ENCODE results near the gene AZGP1.
A peak's percentile ranks its signal among the peaks of the same experiment; 100 is the strongest.

Gene AZGP1

GRCh38 chr7:99926321-99926720 is 49.5 kb downstream of the AZGP1 start:
- H3K27ac ChIP-seq (replicated peaks), result no peak overlapping the region
- no peak overlapping the region for H3K4me3 ChIP-seq (replicated peaks; ENCODE audit: insufficient read depth, low read length)
- TF ChIP-seq POLR2AphosphoS5 (IDR thresholded peaks at IDR 0.05; ENCODE audit: low read depth), result no peak
- DNase-seq (ENCODE audit: low read depth in 1 of 2, low spot score in 1 of 2), result no peak
- H3K27me3 ChIP-seq (ENCODE audit: insufficient read depth, poor library complexity, severe bottlenecking), result peaks cover 10% of the 10 kb centered on the region

DNA sequence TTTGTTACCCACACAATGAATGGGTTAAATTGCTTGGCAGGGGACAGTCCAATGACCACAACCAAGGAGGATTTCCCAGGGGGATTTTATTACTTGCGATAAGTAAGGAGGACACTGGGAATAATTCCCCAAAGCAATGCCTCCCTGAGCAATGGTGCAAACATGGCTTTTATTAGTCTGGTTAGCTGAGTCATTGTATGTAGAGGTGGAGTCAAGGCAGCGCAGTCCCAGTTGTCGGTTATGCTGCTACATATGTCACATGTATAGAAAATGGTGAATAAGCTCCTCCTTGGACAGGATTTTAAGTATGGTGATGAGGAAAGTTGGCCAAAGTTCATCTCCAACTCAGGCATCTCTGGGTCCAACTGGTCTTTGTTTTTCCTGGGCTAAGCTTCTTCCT is 52.6 kb downstream of the AZGP1 start:
- Histone ChIP-seq H3K27me3 (ENCODE audit: insufficient read depth, poor library complexity, severe bottlenecking) (peaks cover under 1% of the 10 kb centered on the region), H3K4me3 (replicated peaks; ENCODE audit: insufficient read depth, low read length) (no peak overlapping the region), H3K27ac (replicated peaks) (no peak overlapping the region)
- TF ChIP-seq GABPA (IDR thresholded peaks at IDR 0.05; ENCODE audit: low read depth) (no peak), SPI1 (IDR thresholded peaks at IDR 0.05; ENCODE audit: borderline replicate concordance, low read depth) (no peak), CTCF (IDR thresholded peaks at IDR 0.05; ENCODE audit: insufficient read depth, low read length) (no peak), POLR2AphosphoS5 (IDR thresholded peaks at IDR 0.05; ENCODE audit: low read depth) (no peak), REST (IDR thresholded peaks at IDR 0.05; ENCODE audit: insufficient replicate concordance, low read depth) (no peak)
- no peak for DNase-seq (ENCODE audit: low read depth in 1 of 2, low spot score in 1 of 2)

GRCh38 chr7:99920149-99920548 is 55.7 kb downstream of the AZGP1 start:
- Histone ChIP-seq H3K4me3 (replicated peaks; ENCODE audit: insufficient read depth, low read length) (peak overlapping the region; percentile 87), H3K27ac (replicated peaks) (peak overlapping the region; percentile 86), H3K27me3 (ENCODE audit: insufficient read depth, poor library complexity, severe bottlenecking) (no peaks in the 10 kb centered on the region)
- TF ChIP-seq REST (IDR thresholded peaks at IDR 0.05; ENCODE audit: insufficient replicate concordance, low read depth) (peak; percentile 88), POLR2AphosphoS5 (IDR thresholded peaks at IDR 0.05; ENCODE audit: low read depth) (no peak)
- no peak for DNase-seq (ENCODE audit: low read depth in 1 of 2, low spot score in 1 of 2)

- H3K27me3 ChIP-seq (ENCODE audit: insufficient read depth, poor library complexity, severe bottlenecking), result no peaks in the 10 kb centered on the region
- no peak for TF ChIP-seq SPI1 (IDR thresholded peaks at IDR 0.05; ENCODE audit: borderline replicate concordance, low read depth)
- TF ChIP-seq GABPA (IDR thresholded peaks at IDR 0.05; ENCODE audit: low read depth), result no peak
- H3K4me3 ChIP-seq (replicated peaks; ENCODE audit: insufficient read depth, low read length), result peak overlapping the region; percentile 87
- DNase-seq (ENCODE audit: low read depth in 1 of 2, low spot score in 1 of 2), result no peak
- peak overlapping the region; percentile 86 for H3K27ac ChIP-seq (replicated peaks)
Observed at GRCh38 chr7:99919814-99920112, 56.1 kb downstream of the AZGP1 start.

- peak within 1 kb of the TSS; percentile 87 for H3K4me3 ChIP-seq (replicated peaks; ENCODE audit: insufficient read depth, low read length)
- H3K27me3 ChIP-seq (ENCODE audit: insufficient read depth, poor library complexity, severe bottlenecking), result no peaks in the 10 kb centered on the region
- H3K27ac ChIP-seq (replicated peaks), result peak within 1 kb of the TSS; percentile 86
- TF ChIP-seq REST (IDR thresholded peaks at IDR 0.05; ENCODE audit: insufficient replicate concordance, low read depth), result no peak
- peak; percentile 93; the same call in 1 of the 2 replicates for TF ChIP-seq POLR2AphosphoS5 (IDR thresholded peaks at IDR 0.05; ENCODE audit: low read depth)
- TF ChIP-seq GABPA (IDR thresholded peaks at IDR 0.05; ENCODE audit: low read depth), result peak; percentile 87
- TF ChIP-seq SPI1 (IDR thresholded peaks at IDR 0.05; ENCODE audit: borderline replicate concordance, low read depth), result no peak
- peak; percentile 90 to 95 for DNase-seq (ENCODE audit: low read depth in 1 of 2, low spot score in 1 of 2)
Observed at GRCh38 chr7:99918959-99919813, 56.6 kb downstream of the AZGP1 start, which contains the start of gene TRIM4. Gene TRIM4, minus strand, starts transcription at chr7:99919530. Its CDS starts 129 bp downstream, at chr7:99919401.

Data from HL-60 (cell line).